ENCODE data around the gene STXBP6.

The STXBP6 gene

DNA sequence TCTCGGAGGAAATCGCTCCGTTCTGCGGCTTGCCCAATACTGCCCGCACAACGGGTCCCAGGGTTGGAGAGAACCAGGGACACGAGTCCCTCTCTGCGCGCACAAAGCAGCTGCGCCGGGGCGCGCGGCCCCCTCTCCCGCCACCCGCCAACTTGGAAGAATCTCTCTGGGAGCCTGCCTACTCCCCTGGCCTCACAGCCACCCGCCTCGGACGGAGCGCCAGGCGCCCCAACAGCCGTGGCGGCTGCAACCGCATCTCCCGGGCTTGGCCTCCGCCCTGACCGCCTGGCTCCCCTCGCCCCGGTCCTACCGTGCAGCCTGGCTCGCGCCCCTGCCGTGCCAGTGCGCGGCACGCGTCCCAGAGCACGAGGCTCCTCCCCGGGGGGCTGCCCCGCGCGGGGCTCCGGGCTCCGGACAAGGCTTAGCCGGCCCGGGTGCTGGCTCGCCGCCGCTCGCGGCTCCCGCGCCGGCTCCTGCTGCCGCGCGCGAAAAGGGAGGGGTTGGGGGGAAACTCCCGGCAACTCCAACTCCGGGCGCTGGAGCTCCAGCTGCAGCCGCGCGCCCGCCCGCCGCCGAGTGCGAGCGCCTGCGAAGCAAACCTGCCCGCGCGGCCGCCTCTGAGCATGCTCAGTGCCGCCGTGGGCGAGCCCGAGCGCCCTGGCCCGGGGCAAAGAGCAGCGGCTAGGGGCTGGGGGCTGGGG lies at the start of gene STXBP6:
TSS of gene STXBP6 (minus strand) at position 580 of the 701 bp plus-strand sequence. CDS start 75,329 bp downstream, outside the sequence.
- no peak for DNase-seq

DNA sequence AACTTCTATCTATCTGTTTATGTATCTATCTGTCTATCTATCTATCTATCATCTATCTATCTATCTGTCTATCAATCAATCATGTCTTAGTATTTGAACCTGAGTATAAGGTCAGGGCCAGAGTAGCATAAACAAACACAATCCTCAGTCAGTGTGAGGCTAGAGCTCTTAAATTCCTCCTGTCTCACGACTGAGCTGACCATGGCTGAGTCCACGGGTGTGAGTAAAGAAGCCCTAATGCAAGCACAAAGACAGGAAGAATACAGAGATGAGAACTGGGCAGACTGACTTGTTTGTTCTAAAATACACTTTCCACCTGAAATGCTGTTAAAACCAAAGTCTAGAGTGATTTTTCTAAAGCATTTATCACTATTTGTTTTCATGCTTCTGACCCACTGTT lies 47.2 kb upstream of the STXBP6 start:
- no peak for DNase-seq

DNA sequence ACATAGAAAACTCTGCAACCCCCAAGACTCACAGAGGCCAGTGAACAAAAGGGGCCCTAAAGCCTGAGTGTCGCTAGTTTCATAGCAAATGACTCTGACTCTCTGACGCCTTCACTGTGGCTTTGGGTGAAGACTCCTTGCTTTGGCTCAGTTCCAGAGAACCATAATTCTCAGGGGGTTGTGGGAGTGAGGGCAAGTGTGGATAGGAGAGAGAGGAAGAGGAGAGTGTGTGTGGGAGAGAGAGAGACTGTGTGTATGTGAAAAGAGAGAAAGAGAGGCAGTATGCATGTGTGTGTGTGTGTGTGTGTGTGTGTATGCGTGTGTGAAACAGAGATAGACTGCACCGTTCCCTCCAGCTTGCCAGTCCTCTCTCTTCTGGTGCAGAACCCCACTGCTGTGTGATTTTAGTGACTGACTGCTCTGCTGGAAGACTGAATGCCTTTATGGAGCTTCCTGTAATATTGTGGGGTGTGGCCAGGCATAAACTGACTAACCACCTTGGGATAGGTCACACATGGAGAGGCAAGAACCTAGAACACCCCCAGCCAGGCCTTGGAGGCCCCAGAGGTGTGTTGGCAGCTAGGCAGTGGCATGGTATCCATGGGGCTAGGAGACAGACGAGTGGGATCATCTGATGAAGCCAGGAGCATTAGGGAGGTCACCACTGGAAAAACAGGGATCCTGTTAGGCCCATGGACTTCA lies 45.9 kb upstream of the STXBP6 start:
- DNase-seq: no peak

DNA sequence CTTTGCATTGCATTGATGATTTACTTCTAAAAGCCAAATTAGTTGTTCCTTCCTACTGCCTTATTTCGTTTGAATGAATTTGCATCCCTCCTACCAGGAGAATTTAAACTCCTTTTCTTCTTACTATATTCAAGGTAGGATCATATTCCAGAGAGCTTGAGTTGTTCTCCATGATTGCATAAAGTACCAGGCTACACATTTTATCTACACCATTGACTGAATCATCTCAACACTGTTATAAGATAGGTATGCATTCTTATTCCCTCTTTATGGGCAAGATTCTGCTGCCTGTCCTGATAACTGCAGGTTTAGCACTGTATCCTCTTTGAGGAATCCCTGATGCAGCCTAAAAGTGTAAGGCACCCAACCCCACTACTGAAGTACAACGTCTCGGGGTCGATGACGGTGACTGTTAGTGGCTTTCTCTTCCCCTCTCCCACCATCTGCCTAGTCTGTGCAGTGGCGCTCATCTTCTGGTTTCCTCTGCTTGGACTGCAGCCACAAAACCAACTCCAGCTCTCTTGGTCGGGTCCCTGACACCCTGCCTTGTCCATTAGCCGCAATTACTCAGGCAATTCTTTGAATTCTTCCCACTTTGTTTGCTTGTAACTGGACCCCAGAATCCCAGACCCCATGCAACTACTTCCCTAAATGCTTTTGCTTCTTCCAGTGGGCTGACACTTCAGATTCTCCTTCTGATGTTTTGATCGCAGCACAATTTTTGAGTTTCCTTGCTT lies 44.4 kb upstream of the STXBP6 start:
- no peak for DNase-seq

DNA sequence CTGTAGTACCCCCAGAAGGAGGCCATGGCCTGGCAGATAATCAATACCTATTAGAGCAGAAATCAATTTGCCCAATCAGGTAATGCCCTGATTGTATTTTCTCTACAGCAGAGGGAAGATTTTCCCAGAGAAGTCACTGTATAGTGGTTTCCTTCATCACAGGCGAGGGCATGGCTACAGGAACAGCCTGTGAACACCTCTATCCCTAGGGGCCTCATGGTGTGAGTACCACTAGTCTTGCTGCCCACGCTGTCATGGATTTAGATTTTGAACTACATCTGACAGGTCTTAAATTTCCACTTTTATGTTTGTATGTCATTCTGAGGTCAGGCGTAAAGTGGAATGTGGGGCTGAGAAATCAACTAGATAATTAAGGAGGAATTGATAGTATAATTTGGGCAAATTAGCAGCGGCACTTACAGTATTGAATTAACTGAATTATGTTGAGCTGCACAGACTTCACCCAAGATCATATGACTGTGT lies 42.4 kb upstream of the STXBP6 start:
- no peak for DNase-seq

DNA sequence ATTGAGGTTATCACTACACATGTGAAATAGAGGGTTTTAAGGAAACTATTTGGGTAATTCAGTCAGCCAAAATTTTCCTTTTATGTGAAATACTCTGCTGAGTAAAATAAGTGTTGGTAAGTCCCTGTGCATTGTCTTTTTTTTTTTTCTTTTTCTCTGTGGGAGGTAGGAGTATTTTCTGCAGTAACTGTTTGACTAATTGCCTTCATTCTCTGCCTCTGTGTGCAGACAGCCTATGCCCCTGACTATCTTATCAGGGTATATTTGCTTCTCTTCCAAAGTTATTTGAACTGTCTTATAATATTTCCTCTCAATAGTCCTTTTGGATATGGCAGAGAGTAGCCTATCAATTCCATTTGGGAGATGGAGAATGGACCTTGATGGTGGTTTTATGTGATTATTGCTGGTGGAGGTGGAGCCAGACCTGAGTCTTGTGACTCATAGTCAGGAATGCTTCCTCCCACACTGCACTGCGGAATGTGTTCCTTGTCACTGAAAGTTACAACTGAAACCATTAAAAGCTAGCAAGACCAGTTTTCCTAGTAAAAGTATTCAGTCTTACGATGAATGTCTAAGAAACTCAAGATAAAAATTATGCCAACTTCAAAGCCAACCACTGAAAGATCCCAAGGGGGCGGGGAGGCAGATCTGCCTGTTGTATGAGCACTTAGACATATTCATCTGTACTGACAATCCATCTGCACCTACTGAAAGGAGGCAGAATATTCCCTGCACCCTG lies 40.9 kb upstream of the STXBP6 start:
- no peak for DNase-seq

DNA sequence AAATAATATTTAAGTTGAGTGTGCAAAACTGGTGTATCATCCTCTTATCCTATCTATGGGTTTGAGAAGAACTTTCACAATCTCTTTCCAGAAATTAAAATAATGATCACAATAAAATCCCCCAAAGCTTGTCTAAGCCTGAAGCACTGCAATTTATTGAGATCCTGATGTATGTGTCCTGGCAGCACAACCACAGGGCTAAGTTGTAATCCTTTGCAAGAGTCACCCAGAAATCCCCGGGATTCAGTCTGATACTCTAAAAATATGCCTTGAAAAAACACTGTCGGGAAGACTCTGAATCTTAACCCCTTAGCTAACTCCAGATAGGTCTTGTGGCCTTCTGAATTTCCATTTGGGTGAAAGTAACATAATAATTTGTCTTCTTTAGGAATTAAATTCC lies 40.3 kb upstream of the STXBP6 start:
- no peak for DNase-seq

DNA sequence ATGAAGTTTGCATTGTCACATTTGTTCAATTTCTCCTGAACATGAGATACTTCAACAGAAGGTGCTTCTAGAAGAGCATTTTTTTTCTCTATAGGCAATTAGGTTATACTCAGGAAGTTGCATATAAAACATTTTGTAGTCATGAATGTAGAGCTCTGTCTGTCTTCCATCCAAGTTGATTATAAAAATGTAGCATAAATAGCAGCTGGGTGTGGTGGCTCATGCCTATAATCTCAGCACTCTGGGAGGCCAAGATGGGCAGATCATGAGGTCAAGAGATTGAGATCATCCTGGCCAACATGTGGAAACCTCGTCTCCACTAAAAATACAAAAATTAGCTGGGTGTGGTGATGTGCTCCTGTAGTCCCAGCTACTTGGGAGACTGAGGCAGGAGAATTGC lies 39.5 kb upstream of the STXBP6 start:
- no peak for DNase-seq

DNA sequence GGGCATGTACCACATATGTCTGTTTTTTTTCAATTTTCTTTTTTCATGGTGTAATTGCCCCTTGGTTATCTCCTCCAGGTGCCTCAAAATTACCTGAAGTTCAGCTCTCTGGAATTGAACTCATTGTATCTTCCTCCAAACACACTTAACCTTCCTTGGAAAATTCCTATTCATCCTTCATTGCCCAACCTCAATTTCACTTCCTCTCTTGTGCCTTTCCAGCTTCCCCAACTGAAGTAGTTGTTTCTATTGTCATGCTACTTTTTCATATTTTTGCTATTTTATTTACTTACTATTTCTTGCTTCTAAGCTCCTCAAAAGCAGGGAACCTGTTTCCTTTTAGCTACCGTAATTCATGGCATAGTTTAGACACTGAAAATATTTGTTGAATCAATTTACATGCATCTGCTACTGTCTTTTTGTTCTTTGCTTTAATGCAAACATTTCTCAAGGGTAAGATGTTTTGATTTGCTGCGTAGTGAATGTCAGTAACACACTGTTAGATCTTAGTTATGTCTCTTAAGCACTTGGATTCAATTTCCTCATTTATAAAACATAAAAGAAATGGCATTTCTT lies 37.0 kb upstream of the STXBP6 start:
- no peak for DNase-seq

DNA sequence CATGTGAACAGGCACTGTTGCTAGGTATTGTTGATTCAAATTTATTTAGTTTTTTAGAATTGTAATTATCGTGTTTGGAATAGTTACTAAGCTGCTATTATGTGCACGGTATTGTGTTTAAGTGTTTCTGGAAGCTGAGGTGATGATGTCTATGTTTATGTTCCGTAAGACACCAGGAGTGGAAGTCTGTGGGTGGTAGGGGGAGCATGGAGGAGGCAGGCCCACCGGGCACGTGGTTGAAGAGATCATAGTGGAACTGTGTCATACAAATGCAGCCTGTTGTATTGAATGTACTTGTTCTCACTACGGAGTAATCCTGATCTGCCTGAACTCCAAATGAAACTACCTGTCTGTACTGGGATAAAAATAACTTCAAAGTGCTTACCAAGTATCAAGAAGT lies 36.1 kb upstream of the STXBP6 start:
- DNase-seq: no peak

DNA sequence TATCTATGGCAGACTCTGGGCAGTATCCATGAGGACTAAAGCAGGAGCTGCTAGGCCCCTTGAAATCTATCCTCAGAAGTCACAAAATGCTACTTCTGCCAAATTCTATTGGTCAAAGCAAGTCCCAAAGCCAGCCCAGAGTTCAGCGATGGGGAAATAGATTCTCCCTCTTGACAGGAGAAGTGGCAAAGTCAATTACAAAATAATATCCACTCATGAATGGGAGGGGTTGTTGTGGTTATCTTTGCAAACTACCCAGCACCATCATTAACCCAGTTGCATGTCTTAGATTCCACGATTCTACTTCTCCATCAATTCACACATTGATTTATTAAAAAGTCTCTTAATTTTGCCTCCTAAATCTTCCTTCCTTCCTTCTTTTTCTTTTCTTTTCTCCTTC lies 30.7 kb upstream of the STXBP6 start:
- DNase-seq: no peak

DNA sequence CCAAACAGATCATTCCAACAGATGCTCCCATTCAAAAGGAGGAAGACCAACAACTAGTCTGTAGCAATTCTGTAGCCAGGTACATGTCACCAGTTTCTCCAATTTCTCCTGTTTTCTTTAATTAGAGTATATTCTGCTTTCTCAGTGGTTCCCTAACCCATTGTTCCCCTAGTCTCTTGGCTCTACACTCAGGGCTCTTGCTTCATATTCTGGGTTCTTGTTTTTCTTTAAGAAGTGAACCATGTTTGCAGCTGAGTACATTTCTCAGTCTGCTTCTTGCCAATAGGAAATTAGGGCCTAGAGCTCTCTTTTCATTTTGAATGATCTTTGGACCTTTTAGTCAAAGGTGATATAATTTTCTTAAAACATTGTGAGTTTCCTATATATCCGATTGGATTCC lies 29.4 kb upstream of the STXBP6 start:
- no peak for DNase-seq

DNA sequence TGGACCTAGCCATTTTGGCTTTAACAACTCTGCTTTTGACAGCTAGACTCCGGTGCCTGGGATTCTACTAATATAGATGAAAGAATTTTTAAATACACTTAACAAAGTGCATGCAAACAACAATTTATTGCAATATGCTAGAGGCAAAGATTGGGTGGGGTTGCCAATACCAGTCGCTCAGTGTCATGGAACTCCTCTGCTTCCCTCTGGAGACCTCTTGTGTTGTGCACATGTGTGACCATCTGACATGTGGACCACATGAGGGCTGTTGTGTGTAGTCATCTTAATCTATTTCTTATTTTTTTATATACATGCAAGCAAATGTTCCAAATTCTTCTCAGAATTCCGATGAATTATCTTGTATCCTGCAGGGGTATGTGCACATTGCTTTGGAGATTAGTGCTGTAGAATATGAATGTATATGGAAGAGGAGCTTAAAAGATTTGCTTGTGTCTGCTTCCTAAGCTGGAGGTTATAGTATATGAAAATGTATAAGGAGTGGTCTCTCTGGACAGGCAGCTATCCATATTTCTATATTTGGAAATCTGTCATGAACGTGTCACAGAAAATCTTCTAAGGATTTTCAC lies 24.2 kb upstream of the STXBP6 start:
- DNase-seq: no peak

DNA sequence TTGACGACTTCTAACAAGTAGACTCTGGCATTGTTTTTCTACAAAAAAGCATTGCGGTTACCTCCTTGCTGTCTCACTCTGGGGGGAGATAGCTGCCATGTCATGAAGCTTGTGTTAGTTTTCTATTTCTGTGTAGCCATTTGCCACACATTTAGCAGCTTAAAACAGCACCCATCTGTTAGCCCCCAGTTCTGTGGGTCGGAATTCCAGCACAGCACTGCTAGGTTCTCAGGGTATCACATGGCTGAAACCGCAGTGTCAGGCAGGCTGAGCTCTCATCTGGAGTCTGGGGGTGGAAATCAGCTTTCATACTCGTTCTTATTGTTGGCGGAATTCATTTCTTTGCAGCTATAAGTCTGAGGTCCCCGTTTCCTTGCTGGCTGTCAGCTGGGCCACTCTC lies 19.9 kb upstream of the STXBP6 start:
- DNase-seq: no peak

DNA sequence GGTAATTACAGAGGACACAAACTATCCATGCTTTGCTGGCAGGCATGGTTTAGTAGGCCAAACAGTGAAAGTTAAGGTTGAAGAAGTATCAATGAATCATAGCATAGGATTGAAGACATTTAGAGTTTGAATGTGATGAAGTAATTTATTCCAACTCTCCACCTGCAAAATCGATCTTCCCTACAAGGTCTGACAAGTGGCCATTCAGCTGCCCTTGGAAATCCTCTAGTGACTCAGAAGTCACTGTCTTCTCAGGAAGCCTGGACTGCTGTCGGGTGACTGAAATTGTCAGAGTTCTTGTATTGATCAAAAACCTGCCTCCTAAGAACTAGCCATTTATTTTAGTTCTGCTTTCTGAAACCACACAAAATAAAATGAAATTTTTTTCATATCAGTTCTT lies 17.7 kb upstream of the STXBP6 start:
- DNase-seq: no peak

DNA sequence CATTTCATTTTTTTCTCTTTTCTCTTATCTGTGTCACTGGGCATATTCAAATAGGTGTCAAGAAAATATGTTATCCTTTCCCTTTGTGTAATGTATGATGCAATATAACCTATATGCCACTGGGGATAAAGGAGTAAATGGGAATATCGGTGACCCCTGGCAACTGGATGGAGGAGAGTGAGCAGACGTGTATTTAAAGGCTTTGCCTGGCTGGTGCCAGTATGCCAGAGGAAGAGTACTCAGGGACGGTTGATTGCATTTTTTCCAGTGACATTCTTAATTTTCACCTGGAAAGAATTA lies 12.0 kb upstream of the STXBP6 start:
- DNase-seq: no peak

DNA sequence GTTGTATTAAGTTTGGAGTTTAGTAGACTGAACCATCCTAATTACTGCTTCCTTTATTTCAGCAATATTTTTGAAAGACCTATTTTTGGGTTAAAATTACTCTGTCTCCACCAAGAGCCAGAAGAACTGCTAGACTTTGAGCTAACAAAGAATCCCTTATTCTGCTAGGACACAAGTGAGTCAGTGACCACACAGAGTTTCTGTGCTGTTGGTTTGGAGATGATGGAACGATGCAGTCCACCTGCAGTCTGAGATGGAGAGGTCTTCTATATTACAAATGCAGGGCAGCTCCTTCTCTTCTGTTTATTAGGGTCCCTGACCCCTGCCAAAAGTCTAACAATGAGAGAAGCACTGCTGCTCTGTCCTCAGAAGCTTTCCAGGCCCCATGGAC lies 6.7 kb upstream of the STXBP6 start:
- no peak for DNase-seq

DNA sequence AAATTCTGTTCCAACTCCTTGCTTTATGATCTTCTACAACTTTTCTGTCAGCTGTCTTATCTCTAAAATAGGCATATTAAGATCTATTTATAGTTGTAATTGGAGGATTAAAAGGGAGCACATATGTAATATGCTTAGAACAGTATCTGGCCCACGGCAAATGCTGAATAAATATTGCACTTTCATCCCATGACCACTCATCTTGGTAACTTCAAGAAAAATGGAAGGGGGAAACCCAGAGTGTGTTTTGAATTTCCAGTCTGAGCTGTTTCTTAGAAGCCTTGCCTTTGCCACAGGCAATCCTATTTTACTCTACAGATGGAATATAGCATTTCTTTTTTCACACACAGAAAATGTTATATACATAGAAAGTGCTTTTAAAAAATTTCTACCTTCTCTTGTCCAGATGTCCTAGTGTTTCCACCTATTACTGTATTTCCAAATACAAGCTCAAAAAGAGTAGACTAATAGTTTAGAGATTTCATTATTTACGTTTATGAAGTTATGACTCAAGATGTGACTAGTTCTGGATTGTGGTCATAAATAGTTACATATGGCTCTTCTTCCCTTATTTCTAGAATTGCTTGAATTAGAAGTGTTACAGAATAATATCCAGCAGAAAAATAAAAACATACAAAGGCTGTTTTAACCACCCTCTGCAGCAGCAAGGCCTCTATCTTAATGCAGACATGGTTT lies 6.2 kb upstream of the STXBP6 start:
- no peak for DNase-seq

DNA sequence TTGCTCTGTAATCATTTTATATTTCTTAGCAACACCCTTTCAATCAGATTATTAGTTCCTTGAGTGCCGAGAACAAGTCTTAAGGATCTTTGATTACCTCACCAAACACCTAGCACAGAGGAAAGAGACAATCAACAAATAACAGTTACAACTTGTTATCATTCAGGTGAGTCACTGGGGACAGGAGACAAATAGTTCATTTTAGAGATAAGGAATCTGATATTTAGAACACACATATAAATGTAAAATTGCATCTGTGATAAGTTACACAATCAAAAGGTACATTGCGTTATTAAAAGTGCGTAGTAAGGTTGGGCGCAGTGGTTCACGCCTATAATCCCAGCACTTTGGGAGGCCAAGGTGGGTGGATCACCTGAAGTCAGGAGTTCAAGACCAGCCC lies 5.1 kb upstream of the STXBP6 start:
- no peak for DNase-seq

DNA sequence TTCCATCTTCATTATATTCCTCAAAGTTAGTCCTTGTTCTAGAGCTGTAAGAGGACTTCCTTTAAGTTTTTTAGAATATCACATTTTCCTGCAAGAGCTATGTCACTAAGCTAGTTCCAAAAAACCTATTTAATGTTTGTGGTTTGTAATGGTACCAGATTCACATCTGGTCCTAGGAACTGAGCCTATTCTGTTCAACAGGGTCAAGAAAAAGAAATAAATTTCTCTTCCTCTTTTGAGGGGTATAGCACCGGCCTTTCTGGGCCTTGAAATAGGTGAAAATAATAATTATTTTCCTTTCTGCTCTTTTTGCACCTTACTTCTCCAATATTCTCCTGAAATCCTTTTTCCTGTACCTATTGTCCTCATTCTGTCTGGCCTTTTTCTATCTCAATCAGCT lies 3.6 kb upstream of the STXBP6 start:
- DNase-seq: no peak

DNA sequence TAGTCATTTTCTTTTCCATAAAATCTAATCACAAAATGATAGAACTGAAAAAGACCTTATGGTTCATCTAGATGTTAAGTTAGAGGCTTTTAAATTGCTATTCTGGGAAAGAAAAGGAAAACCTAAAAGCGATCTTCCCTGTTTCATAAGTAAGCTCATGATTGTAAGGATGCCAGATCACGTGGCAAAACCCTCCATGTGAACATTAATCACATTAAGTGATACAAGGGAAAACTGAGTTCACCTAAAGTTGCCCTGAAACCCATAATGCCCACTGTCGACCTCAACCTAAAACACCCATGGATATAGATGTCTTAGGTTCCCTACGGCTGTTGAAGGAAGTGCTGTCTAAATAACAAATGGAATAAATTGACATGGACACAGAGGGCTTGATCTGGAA lies 3.0 kb upstream of the STXBP6 start:
- DNase-seq: no peak

DNA sequence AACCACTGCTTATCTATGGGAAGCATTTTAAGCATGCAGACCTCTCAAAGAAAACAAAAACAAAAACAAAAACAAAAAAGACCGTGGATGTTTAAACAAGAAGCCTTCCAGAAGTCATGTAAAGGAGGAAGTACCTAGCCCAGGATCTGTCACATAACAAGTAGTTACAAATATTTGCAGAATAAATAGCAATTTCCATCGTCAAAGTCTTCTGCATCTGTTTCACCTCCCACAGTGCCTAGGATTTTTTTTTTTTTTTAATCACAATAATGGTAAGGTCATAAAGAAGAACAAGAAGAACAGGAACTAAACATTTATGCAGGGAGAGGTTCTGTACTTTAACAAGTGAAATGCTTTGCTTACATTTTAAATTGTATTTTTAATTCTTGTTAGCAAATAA lies 2.4 kb upstream of the STXBP6 start:
- DNase-seq: no peak
